Measurements from ENCODE around the gene DYSF. TPM values are rescaled to one million over a fixed set of nuclear protein-coding genes. Genes with fewer than 3 reads are reported as not detected.

DYSF gene
- total RNA-seq, 1 donor from 2014 or later, result 0.13 TPM

DNA sequence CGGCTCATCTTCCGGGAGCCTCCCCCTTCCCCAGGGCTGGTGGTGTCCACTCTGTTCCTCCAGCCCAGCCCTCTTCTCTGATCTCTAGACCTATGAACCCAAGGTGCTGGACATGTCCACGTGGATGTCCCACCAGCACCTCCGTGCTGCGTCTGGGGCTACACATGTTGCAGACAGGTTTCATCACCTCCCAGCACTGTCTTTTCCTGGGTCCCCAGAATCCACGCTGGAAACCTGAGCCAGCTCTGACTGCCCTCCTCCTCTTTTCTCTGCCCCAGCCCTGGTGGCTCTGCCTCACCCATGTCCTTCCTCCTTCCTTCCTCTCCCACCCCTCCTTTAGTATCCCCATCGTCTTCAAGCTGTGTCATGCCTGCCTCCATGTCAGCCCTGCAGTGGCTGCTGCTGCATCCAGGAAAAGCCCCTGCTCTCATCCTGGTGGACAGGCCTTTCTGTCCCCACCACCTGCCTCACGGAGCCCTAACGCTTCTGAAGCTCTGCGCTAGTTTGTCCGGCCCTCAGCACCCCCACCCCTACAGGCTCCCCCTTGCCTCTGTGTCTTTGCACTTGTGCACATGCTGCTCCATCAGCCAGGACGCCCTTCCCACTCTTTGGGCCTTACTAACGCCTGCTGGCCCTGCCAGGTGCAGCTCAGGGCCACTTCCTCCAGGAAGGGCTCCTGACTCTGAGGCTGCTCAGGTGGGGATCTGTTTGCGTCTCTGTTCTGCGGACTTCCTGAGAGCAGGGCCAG, 105.9 kb downstream of the DYSF start:
- Mint-ChIP-seq H3K4me3 (no peak overlapping the region), H3K4me1 (no peaks in the 10 kb centered on the region), H3K27ac (no peak overlapping the region), H3K27me3 (peaks cover 2% of the 10 kb centered on the region), H3K36me3 (ENCODE audit: low read depth) (no peaks in the 10 kb centered on the region), H3K9me3 (no peaks in the 10 kb centered on the region)
- DNase-seq (no peak), ATAC-seq (ENCODE audit: low read depth) (no peak)
- ChIA-PET CTCF (no interaction called here), POLR2A (no interaction called here)
- intact Hi-C loops (cut with micrococcal nuclease), result no loop called here
- no peak for TF ChIP-seq CTCF (IDR thresholded peaks at IDR 0.05)

- no peaks in the 10 kb centered on the region for H3K9me3 Mint-ChIP-seq
- POLR2A ChIA-PET, result no interaction called here
- no peak overlapping the region for H3K4me3 Mint-ChIP-seq
- CTCF ChIA-PET, result no interaction called here
- no peaks in the 10 kb centered on the region for H3K36me3 Mint-ChIP-seq (ENCODE audit: low read depth)
- ATAC-seq (ENCODE audit: low read depth) (no peak), DNase-seq (no peak)
- no peak overlapping the region for H3K27ac Mint-ChIP-seq
- intact Hi-C loops (cut with micrococcal nuclease), result no loop called here
- TF ChIP-seq CTCF (IDR thresholded peaks at IDR 0.05), result no peak
- H3K4me1 Mint-ChIP-seq, result no peaks in the 10 kb centered on the region
- peaks cover 2% of the 10 kb centered on the region for H3K27me3 Mint-ChIP-seq
These were observed 106.7 kb downstream of the DYSF start for GRCh38 chr2:71559828-71560637.

DNA sequence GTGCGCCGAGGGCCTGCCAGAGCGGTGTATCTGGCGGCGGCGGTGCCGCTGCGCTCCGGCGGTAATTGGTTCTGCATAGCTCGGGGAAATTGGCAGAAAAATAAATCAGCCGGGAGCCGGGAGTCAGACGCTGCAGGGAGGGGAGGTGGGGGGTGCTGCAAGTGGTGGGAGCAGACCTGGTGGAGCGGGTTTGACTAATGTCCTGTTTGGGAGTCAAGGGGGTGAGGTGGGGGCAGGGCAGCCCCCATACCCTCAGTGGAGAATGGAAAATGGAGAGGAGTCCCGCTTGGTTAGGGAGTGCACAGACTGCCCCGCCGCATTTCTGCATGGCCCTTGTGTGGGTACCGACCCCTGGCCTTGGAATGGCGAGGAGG, 107.3 kb downstream of the DYSF start:
- Mint-ChIP-seq H3K36me3 (ENCODE audit: low read depth) (no peaks in the 10 kb centered on the region), H3K4me1 (no peaks in the 10 kb centered on the region), H3K4me3 (no peak overlapping the region), H3K27ac (no peak overlapping the region), H3K27me3 (peaks cover 2% of the 10 kb centered on the region), H3K9me3 (no peaks in the 10 kb centered on the region)
- no peak for TF ChIP-seq CTCF (IDR thresholded peaks at IDR 0.05)
- ChIA-PET CTCF (no interaction called here), POLR2A (no interaction called here)
- intact Hi-C loops (cut with micrococcal nuclease), result no loop called here
- no peak for DNase-seq
- ATAC-seq (ENCODE audit: low read depth), result no peak

DNA sequence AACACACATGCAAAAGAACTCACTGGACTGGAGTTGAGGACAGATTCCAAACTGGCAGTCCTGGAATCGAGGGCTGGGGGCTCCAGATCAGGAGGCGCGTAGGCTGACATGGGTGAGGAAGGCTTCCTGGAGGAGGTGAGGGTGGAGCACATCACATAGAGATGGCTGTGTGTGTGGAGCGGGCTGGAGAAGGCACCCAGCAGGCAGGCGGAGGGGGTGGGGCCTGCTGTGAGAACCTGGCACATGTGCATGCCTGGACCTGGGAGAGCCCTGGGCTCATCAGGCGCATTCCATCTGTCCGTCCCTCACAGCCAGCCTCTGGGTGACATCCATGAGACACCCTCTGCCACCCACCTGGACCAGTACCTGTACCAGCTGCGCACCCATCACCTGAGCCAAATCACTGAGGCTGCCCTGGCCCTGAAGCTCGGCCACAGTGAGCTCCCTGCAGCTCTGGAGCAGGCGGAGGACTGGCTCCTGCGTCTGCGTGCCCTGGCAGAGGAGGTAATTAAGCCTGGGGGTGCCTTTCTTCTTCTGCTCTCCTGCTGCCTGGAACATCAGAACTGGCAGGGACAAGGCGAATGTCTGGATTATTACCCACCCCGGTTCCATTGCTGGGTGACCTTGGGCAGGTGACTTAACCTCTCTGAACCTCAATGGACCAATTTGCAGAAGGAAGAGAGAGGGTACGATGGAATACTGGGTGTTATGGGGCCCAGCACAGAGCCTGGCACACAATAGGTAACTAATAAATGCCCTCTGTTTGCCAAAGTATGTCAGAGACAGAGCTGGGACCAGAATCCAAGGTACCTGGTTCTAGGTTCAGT, 108.3 kb downstream of the DYSF start:
- Mint-ChIP-seq H3K27me3 (peaks cover 2% of the 10 kb centered on the region), H3K36me3 (ENCODE audit: low read depth) (no peaks in the 10 kb centered on the region), H3K4me1 (no peaks in the 10 kb centered on the region), H3K27ac (no peak overlapping the region), H3K9me3 (no peaks in the 10 kb centered on the region), H3K4me3 (no peak overlapping the region)
- POLR2A ChIA-PET, result no interaction called here
- ATAC-seq (ENCODE audit: low read depth) (no peak), DNase-seq (no peak)
- CTCF ChIA-PET, result no interaction called here
- intact Hi-C loops (cut with micrococcal nuclease), result no loop called here
- no peak for TF ChIP-seq CTCF (IDR thresholded peaks at IDR 0.05)

GRCh38 chr2:71562518-71562917, 109.2 kb downstream of the DYSF start:
- no peak for DNase-seq
- no peaks in the 10 kb centered on the region for H3K9me3 Mint-ChIP-seq
- no peak for ATAC-seq (ENCODE audit: low read depth)
- ChIA-PET CTCF (no interaction called here), POLR2A (no interaction called here)
- no peaks in the 10 kb centered on the region for H3K4me1 Mint-ChIP-seq
- peaks cover 2% of the 10 kb centered on the region for H3K27me3 Mint-ChIP-seq
- no peak overlapping the region for H3K27ac Mint-ChIP-seq
- intact Hi-C loops (cut with micrococcal nuclease), result no loop called here
- TF ChIP-seq CTCF (IDR thresholded peaks at IDR 0.05), result no peak
- no peaks in the 10 kb centered on the region for H3K36me3 Mint-ChIP-seq (ENCODE audit: low read depth)
- H3K4me3 Mint-ChIP-seq, result no peak overlapping the region
